ENCODE measurements around the gene ATPAF1. TPM values are rescaled to one million over a fixed set of nuclear protein-coding genes. Genes with fewer than 3 reads are reported as not detected.

The ATPAF1 gene
- total and polyA plus RNA-seq, 10 of the 15 experiments (the other 5 are each of a cell fraction or from before 2014, with no cell fraction given): 15.2 to 93.5 (median 48.4) TPM

GRCh38 chr1:46691997-46692790, 24.0 kb upstream of the ATPAF1 start (continued):
- TF ChIP-seq ZBTB4 (CRISPR knock-in tag; IDR thresholded peaks at IDR 0.05) (no peak), WRNIP1 (IDR thresholded peaks at IDR 0.05; ENCODE audit: borderline replicate concordance, low read depth, low read length) (no peak), CHD1 (IDR thresholded peaks at IDR 0.05; ENCODE audit: low read depth, low read length) (no peak), POLR2AphosphoS5 (IDR thresholded peaks at IDR 0.05; ENCODE audit: low read length) (no peak)

GRCh38 chr1:46690931-46691421, 22.8 kb upstream of the ATPAF1 start:
- no peaks in the 10 kb centered on the region for H3K27me3 ChIP-seq (replicated peaks in 1 of 2; ENCODE audit: control insufficient read depth in 2 of 2, insufficient read depth in 2 of 2, low read length in 1 of 2)
- intact Hi-C loops (cut with micrococcal nuclease; ENCODE audit: unreplicated experiment) (no loop called here), in situ Hi-C loops (cut with MboI) (no loop called here)
- ATAC-seq (no peak), DNase-seq (ENCODE audit: low read depth, low spot score) (no peak), FAIRE-seq (no peak)
- H3K4me2 ChIP-seq (ENCODE audit: control insufficient read depth, insufficient read depth): no peak overlapping the region
- POLR2A ChIA-PET: no interaction called here
- peaks cover 16 to 32% of the 10 kb centered on the region in 2 experiments for H3K36me3 ChIP-seq (ENCODE audit: control insufficient read depth in 2 of 2, insufficient read depth in 2 of 2, low read length in 1 of 2)
- no peaks in the 10 kb centered on the region for H4K20me1 ChIP-seq (ENCODE audit: control insufficient read depth, insufficient read depth)
- SMC1A ChIA-PET (ENCODE audit: uncharacterized antibody, unreplicated experiment): interaction anchor here (1.1 kb wide), 1 partner anchor 13 kb away, joined by 3 read pairs; no protein-coding TSS in a partner anchor
- 94% methylated on average over 2 of the region's 2 CpGs for WGBS (ENCODE audit: insufficient coverage, insufficient replicate concordance, low lambda C conversion rate, missing lambda C conversion rate)
- H3K9ac ChIP-seq (ENCODE audit: control insufficient read depth, insufficient read depth, low read length): no peak overlapping the region
- RAD21 ChIA-PET (ENCODE audit: unreplicated experiment): no interaction called here
- H2AFZ ChIP-seq (ENCODE audit: control insufficient read depth, low read depth, low read length): no peak overlapping the region
- H3K4me1 ChIP-seq (ENCODE audit: control insufficient read depth, insufficient read depth, low read length): no peaks in the 10 kb centered on the region
- CTCF ChIA-PET: no interaction called here
- no peak overlapping the region for H3K4me3 ChIP-seq
- H3K27ac ChIP-seq (ENCODE audit: control insufficient read depth, insufficient read depth): no peak overlapping the region
- no peaks in the 10 kb centered on the region for H3K9me3 ChIP-seq (replicated peaks; ENCODE audit: control insufficient read depth, insufficient read depth, low read length)
- BruUV-seq (replicated peaks): no TSS peak
- no peaks in the 10 kb centered on the region for H3K79me2 ChIP-seq (ENCODE audit: control insufficient read depth, insufficient read depth, low read length)
- TF ChIP-seq MLLT1 (IDR thresholded peaks at IDR 0.05): no peak
- no peak for TF ChIP-seq HDAC2 (IDR thresholded peaks at IDR 0.05)
- no peak for TF ChIP-seq SIX5 (IDR thresholded peaks at IDR 0.05; ENCODE audit: low read depth, low read length, severe bottlenecking)
- no peak for TF ChIP-seq ZNF207 (IDR thresholded peaks at IDR 0.05; ENCODE audit: borderline replicate concordance)
- no peak for TF ChIP-seq ZBED1 (IDR thresholded peaks at IDR 0.05; ENCODE audit: borderline replicate concordance)
- TF ChIP-seq GABPA (IDR thresholded peaks at IDR 0.05; ENCODE audit: low read depth): no peak
- TF ChIP-seq ATF2 (IDR thresholded peaks at IDR 0.05; ENCODE audit: low read length): no peak
- TF ChIP-seq TARDBP (IDR thresholded peaks at IDR 0.05; ENCODE audit: borderline replicate concordance): no peak
- TF ChIP-seq PKNOX1 (IDR thresholded peaks at IDR 0.05): no peak
- no peak for TF ChIP-seq RELA (IDR thresholded peaks at IDR 0.05; ENCODE audit: borderline replicate concordance, partially characterized antibody)
- TF ChIP-seq STAT3 (IDR thresholded peaks at IDR 0.05; ENCODE audit: low read depth, low read length): no peak
- TF ChIP-seq ZSCAN29 (IDR thresholded peaks at IDR 0.05): no peak
- no peak for TF ChIP-seq CREM (IDR thresholded peaks at IDR 0.05; ENCODE audit: low read depth)
